Measurements from ENCODE around the gene RCBTB1. TPM values are rescaled to one million over a fixed set of nuclear protein-coding genes. Genes with fewer than 3 reads are reported as not detected.
"Not testable (repeated sequence)": the region's sequence is repeated elsewhere in the genome, so short reads cannot be mapped to it uniquely, and the experiment has no call there.

RCBTB1 gene
- total RNA-seq, 1 donor from 2014 or later = 10.1 TPM

DNA sequence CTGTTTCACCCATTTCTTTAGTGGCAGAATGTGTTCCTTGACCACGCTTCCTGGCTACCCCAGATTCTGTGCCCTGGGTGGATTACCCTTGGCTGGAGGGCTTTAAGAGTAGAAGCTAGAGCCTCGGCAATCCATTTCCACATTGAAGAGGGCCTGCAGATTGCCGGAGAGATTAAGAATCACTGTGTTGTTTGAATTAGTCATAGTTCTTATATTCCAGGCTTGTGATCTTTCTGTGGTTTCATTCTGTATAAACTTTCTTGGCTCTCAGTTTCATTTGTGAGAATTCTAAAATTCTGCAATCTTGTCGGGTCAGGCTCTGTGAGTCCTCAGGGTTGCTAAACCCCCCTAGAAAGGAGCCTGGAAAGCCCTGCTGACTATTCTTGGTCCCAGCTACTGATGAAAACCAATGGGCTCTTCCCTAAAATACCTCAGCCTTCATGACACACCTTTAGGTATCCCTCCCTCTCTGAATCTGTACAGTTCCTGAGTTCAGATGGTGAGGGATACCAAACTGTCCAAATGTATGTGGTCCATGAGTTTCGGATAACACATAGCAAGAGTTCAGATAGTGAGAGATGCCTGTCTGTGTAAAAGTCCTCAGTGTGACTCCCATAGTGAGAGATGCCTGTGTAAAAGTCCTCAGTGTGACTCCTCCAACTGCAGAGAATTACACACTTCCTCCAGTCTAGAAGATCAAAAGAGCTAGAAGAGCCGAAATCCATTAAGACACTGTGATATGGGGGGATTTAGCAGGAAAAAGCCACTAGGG lies 85.3 kb downstream of the RCBTB1 start:
- H3K27me3 ChIP-seq = no peaks in the 10 kb centered on the region
- peak overlapping the region; percentile 30 for H3K27ac ChIP-seq
- H3K9me3 ChIP-seq = no peaks in the 10 kb centered on the region
- DNase-seq (ENCODE audit: extremely low spot score in 2 of 2) = no peak
- H3K36me3 ChIP-seq = no peaks in the 10 kb centered on the region
- intact Hi-C loops (cut with DNase I) = no loop called here
- no peak overlapping the region for H3K4me3 ChIP-seq
- TF ChIP-seq POLR2AphosphoS5 (IDR thresholded peaks at IDR 0.05; ENCODE audit: insufficient read depth in 1 of 2, low read depth in 1 of 2) (no peak), POLR2A (IDR thresholded peaks at IDR 0.05) (no peak)
- TF ChIP-seq, protein P1, sequence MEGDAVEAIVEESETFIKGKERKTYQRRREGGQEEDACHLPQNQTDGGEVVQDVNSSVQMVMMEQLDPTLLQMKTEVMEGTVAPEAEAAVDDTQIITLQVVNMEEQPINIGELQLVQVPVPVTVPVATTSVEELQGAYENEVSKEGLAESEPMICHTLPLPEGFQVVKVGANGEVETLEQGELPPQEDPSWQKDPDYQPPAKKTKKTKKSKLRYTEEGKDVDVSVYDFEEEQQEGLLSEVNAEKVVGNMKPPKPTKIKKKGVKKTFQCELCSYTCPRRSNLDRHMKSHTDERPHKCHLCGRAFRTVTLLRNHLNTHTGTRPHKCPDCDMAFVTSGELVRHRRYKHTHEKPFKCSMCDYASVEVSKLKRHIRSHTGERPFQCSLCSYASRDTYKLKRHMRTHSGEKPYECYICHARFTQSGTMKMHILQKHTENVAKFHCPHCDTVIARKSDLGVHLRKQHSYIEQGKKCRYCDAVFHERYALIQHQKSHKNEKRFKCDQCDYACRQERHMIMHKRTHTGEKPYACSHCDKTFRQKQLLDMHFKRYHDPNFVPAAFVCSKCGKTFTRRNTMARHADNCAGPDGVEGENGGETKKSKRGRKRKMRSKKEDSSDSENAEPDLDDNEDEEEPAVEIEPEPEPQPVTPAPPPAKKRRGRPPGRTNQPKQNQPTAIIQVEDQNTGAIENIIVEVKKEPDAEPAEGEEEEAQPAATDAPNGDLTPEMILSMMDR (IDR thresholded peaks at IDR 0.05) = no peak
- H3K4me1 ChIP-seq = peaks cover 14% of the 10 kb centered on the region

DNA sequence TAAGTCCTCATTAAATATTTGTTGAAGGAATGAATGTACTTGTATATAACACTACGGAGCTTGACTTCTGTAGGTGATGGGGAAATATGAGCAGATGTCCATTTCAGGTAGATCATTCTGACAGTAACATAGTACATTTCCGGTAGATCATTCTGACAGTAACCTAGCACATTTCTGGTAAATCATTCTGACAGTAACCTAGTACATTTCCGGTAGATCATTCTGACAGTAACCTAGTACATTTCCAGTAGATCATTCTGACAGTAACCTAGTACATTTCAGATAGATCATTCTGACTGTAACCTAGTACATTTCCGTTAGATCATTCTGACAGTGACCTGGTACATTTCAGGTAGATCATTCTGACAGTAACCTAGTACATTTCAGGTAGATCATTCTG lies 87.2 kb downstream of the RCBTB1 start:
- Histone ChIP-seq H3K9me3 (no peaks in the 10 kb centered on the region), H3K27ac (no peak overlapping the region), H3K36me3 (no peaks in the 10 kb centered on the region), H3K4me1 (peaks cover 17% of the 10 kb centered on the region), H3K27me3 (no peaks in the 10 kb centered on the region), H3K4me3 (no peak overlapping the region)
- TF ChIP-seq POLR2A (IDR thresholded peaks at IDR 0.05) (no peak), POLR2AphosphoS5 (IDR thresholded peaks at IDR 0.05; ENCODE audit: insufficient read depth in 1 of 2, low read depth in 1 of 2) (no peak)
- TF ChIP-seq, protein P1 (IDR thresholded peaks at IDR 0.05) = no peak
- intact Hi-C loops (cut with DNase I) = no loop called here
- DNase-seq (ENCODE audit: extremely low spot score in 2 of 2) = no peak

DNA sequence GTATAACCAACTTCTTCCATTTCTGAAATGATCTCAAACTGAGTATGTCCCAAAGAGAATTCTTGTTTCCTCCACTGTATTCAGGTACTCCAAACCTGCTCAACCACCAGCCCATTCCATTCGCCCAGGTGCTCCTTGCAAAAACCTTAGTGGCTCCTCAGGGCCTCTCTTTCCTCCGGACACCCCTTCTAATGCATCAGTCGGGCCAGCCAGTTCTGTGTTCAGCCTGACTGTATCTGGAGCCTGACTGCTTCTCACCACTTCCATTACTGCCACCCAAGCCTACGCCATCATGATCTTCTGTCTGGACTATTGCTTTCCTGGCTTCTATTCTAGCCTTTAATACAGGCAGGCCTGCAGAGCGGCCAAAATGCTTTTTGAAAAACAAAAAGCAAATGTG lies 88.1 kb downstream of the RCBTB1 start:
- H3K9me3 ChIP-seq = no peaks in the 10 kb centered on the region
- intact Hi-C loops (cut with DNase I) = no loop called here
- H3K27me3 ChIP-seq = no peaks in the 10 kb centered on the region
- peaks cover 10% of the 10 kb centered on the region for H3K4me1 ChIP-seq
- no peak for DNase-seq (ENCODE audit: extremely low spot score in 2 of 2)
- peak overlapping the region; percentile 85 for H3K27ac ChIP-seq
- H3K4me3 ChIP-seq = no peak overlapping the region
- TF ChIP-seq, protein P1 (IDR thresholded peaks at IDR 0.05) = no peak
- no peak for TF ChIP-seq POLR2AphosphoS5 (IDR thresholded peaks at IDR 0.05; ENCODE audit: insufficient read depth in 1 of 2, low read depth in 1 of 2)
- TF ChIP-seq POLR2A (IDR thresholded peaks at IDR 0.05) = no peak
- no peaks in the 10 kb centered on the region for H3K36me3 ChIP-seq

DNA sequence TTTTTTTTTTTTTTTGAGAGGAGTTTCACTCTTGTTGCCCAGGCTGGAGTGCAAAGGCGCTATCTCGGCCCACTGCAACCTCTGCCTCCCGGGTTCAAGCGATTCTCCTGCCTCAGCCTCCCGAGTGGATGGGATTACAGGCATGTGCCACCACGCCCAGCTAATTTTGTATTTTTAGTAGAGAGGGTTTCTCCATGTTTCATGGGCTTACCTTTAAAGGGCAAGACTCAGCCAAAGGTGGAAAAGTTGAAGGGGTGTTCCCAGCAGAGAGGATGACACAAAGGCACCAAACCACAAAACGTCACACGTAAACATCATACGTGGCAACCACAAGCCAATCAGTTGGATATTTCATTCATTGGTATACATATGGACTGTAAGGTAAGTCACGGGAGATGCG lies 88.5 kb downstream of the RCBTB1 start:
- DNase-seq (ENCODE audit: extremely low spot score in 2 of 2); H3K4me3 ChIP-seq; intact Hi-C loops (cut with DNase I); H3K4me1 ChIP-seq; H3K27me3 ChIP-seq; H3K36me3 ChIP-seq; H3K9me3 ChIP-seq: not testable (repeated sequence)
- peak overlapping the region; percentile 85 for H3K27ac ChIP-seq

DNA sequence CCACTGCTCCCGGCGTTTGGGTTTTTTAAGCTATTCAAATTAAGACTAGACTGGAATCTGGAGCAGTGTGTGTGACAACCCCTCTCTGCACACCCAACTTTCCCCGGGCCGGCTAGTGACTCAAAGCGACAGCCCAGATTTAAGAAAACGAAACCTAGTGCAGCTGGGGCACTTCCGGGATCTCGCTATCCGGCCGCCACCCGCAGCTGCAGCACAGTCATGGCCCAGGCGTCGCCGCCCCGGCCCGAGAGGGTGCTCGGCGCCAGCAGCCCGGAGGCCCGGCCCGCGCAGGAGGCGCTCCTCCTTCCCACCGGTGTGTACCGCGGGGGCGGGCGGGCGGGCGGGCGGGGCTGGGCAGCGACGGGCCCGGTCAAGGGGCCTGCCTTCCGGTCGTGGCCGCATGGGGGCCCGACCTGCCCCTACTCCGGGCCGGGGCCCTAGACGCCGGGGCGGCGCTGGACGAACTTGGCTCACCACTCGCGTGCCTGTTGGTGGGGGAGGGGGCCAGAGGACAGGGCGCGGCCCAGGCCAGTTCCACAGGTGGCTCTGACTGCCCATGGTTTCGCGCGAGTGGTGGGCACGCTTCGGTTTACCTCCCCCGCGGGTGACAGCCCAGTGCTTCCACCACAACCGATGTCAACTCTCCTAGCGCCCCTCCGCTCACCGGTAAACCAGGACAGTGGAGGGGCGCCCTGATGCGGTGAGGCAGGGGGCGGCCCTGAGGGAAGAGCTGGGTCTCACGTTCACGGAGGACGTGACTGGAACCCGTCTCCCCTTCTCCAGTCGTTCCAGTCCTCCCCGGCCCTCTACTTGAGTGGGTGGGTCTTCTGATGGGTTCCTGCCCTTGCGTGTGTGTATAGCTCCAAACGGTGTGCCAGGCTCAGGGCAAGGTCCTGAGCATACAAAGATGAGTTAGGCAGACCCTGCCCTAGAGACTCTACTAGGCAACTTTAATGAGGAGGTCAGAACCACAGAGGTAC lies 89.3 kb downstream of the RCBTB1 start, which contains the start of gene PHF11:
Gene PHF11 (plus strand): TSS at position 171 of the 980 bp plus-strand sequence. CDS start 49 bp downstream, at position 220.
- Histone ChIP-seq H3K27ac (peak within 1 kb of the TSS; percentile 85), H3K27me3 (no peaks in the 10 kb centered on the region), H3K36me3 (no peaks in the 10 kb centered on the region), H3K9me3 (no peaks in the 10 kb centered on the region), H3K4me1 (peaks cover 9% of the 10 kb centered on the region), H3K4me3 (peak within 1 kb of the TSS; percentile 67 to 71)
- no peak for DNase-seq (ENCODE audit: extremely low spot score in 2 of 2)
- peak in 1 of 2 donors; percentile 24 for TF ChIP-seq POLR2A (IDR thresholded peaks at IDR 0.05)
- TF ChIP-seq POLR2AphosphoS5 (IDR thresholded peaks at IDR 0.05; ENCODE audit: insufficient read depth in 1 of 2, low read depth in 1 of 2) = peak in 1 of 2 donors; percentile 43
- TF ChIP-seq, protein P1 (IDR thresholded peaks at IDR 0.05) = peak in 1 of 3 experiments; percentile 11
- intact Hi-C loops (cut with DNase I) = no loop called here
